HepG2 (cell line): ENCODE results near the gene NFYB. TPM values are rescaled to one million over a fixed set of nuclear protein-coding genes. Genes with fewer than 3 reads are reported as not detected.

Source experiments
- E2F2 ChIP-seq: sonication (generic); formaldehyde crosslinking; IDR thresholded peaks from 2 replicates; pipeline ENCODE4 v1.4.0; 2020; ENCODE audit warnings: missing genetic modification reagents, borderline replicate concordance
- FOSL2 ChIP-seq: sonication (generic); formaldehyde crosslinking; IDR thresholded peaks from 2 replicates; pipeline ENCODE4 v1.4.0; 2020; ENCODE audit warnings: missing genetic modification reagents
- MAFG ChIP-seq: sonication (generic); formaldehyde crosslinking; IDR thresholded peaks from 2 replicates; pipeline ENCODE4 v1.5.1; 2020; ENCODE audit warnings: mild to moderate bottlenecking, missing genetic modification reagents
- MXD1 ChIP-seq: sonication (generic); formaldehyde crosslinking; IDR thresholded peaks from 2 replicates; pipeline ENCODE4 v1.4.0; 2020; ENCODE audit warnings: mild to moderate bottlenecking, missing genetic modification reagents
- NFATC3 ChIP-seq: sonication (generic); formaldehyde crosslinking; IDR thresholded peaks from 2 replicates; pipeline ENCODE4 v1.5.1; 2020; ENCODE audit warnings: mild to moderate bottlenecking, missing genetic modification reagents
- PAXIP1 ChIP-seq: sonication (generic); formaldehyde crosslinking; conservative IDR thresholded peaks from 2 replicates; pipeline ENCODE4 v1.4.0; 2020; ENCODE audit warnings: mild to moderate bottlenecking, missing genetic modification reagents, moderate library complexity
- SIX1 ChIP-seq: sonication (generic); formaldehyde crosslinking; IDR thresholded peaks from 2 replicates; pipeline ENCODE4 v1.4.0; 2020; ENCODE audit warnings: missing genetic modification reagents, borderline replicate concordance
- SSRP1 ChIP-seq: IDR thresholded peaks from 2 replicates; pipeline ENCODE4 v1.6.1; 2016; ENCODE audit warnings: control low read depth
- STAG1 ChIP-seq: sonication (generic); formaldehyde crosslinking; IDR thresholded peaks from 2 replicates; pipeline ENCODE4 v1.4.0; 2020; ENCODE audit warnings: missing genetic modification reagents
- TARDBP ChIP-seq: sonication (generic); formaldehyde crosslinking; IDR thresholded peaks from 2 replicates; pipeline ENCODE4 v1.8.0; 2022; ENCODE audit warnings: mild to moderate bottlenecking, missing genetic modification reagents
- TCF7 ChIP-seq: sonication (generic); IDR thresholded peaks from 2 replicates; pipeline ENCODE4 v1.6.1; 2016; ENCODE audit warnings: antibody characterized with exemption, low read depth
- TERF1 ChIP-seq: sonication (generic); formaldehyde crosslinking; IDR thresholded peaks from 2 replicates; pipeline ENCODE4 v1.8.0; 2022; ENCODE audit warnings: mild to moderate bottlenecking, missing genetic modification reagents, moderate library complexity
- ZBTB37 ChIP-seq: sonication (generic); formaldehyde crosslinking; IDR thresholded peaks from 2 replicates; pipeline ENCODE4 v1.4.0; 2020; ENCODE audit warnings: mild to moderate bottlenecking, missing genetic modification reagents
- ZNF136 ChIP-seq: sonication (generic); formaldehyde crosslinking; IDR thresholded peaks from 2 replicates; pipeline ENCODE4 v1.8.1; 2022; ENCODE audit warnings: low read depth, mild to moderate bottlenecking, moderate library complexity, missing genetic modification reagents
- ZNF205 ChIP-seq: IDR thresholded peaks from 2 replicates; pipeline ENCODE4 v1.6.1; 2018; ENCODE audit warnings: missing biosample characterization, missing genetic modification reagents
- ZNF263 ChIP-seq: sonication (generic); formaldehyde crosslinking; IDR thresholded peaks from 2 replicates; pipeline ENCODE4 v1.4.0; 2020; ENCODE audit warnings: missing genetic modification reagents
- ZNF264 ChIP-seq: sonication (generic); formaldehyde crosslinking; IDR thresholded peaks from 2 replicates; pipeline ENCODE4 v1.4.0; 2020; ENCODE audit warnings: missing genetic modification reagents
- ZNF660 ChIP-seq: sonication (generic); formaldehyde crosslinking; IDR thresholded peaks from 2 replicates; pipeline ENCODE4 v1.5.1; 2020; ENCODE audit warnings: mild to moderate bottlenecking, low read depth, missing genetic modification reagents, borderline replicate concordance
- ZNF879 ChIP-seq: sonication (generic); formaldehyde crosslinking; IDR thresholded peaks from 2 replicates; pipeline ENCODE4 v1.8.1; 2023; ENCODE audit warnings: missing genetic modification reagents
- ZXDC ChIP-seq: sonication (generic); formaldehyde crosslinking; IDR thresholded peaks from 2 replicates; pipeline ENCODE4 v1.5.0; 2020; ENCODE audit warnings: mild to moderate bottlenecking, missing genetic modification reagents
- polyA plus RNA-seq, 8 experiments: library from polyadenylated mRNA; depleted of rRNA in 3 of 8; stranded (reverse) in 7 of 8; unstranded in 1 of 8; fragments of >200 nt; fragmentation: Illumina TruSeq in 4 of 8; extraction: Trizol in 4 of 8; gene quantifications; 2 replicates each; pipeline versions ENCODE4 v1.2.1 to v1.2.3, GENCODE V29; 2011 to 2016; ENCODE audit warnings: low read depth in 4 of 8, missing spikeins in 1 of 8, mixed read lengths in 1 of 8; ENCODE audit not compliant: insufficient read depth in 1 of 8
- total RNA-seq, 5 experiments: library from RNA; depleted of rRNA; stranded (reverse); fragments of >200 nt; fragmentation: Illumina TruSeq; extraction: Trizol; gene quantifications; 2 replicates each; pipeline ENCODE4 v1.2.3, GENCODE V29; 2016; ENCODE audit warnings: low read depth in 1 of 5

Gene NFYB
- total and polyA plus RNA-seq, 2 of the 13 experiments (the other 11 are each of a cell fraction or from before 2014, with no cell fraction given) = 18.7 to 36.6 TPM

GRCh38 chr12:104131609-104132008, 6.4 kb downstream of the NFYB start (continued):
- peak; percentile 78 for TF ChIP-seq PAXIP1 (CRISPR knock-in tag)
- no peak for TF ChIP-seq ZXDC (CRISPR knock-in tag)
- no peak for TF ChIP-seq ZBTB37 (CRISPR knock-in tag)
- no peak for TF ChIP-seq ZNF879
- TF ChIP-seq ZNF136 (CRISPR knock-in tag) = no peak
- no peak for TF ChIP-seq TERF1 (CRISPR knock-in tag)
- no peak for TF ChIP-seq STAG1 (CRISPR knock-in tag)
- TF ChIP-seq ZNF205 (CRISPR knock-in tag) = peak; percentile 100
- no peak for TF ChIP-seq E2F2 (CRISPR knock-in tag)
- peak; percentile 61; the same call in 1 of the 2 replicates for TF ChIP-seq TARDBP
- no peak for TF ChIP-seq MXD1 (CRISPR knock-in tag)
- TF ChIP-seq MAFG (CRISPR knock-in tag) = no peak
- no peak for TF ChIP-seq SSRP1 (CRISPR knock-in tag)
- TF ChIP-seq ZNF263 = no peak
- peak; percentile 55 for TF ChIP-seq FOSL2 (CRISPR knock-in tag)
- no peak for TF ChIP-seq SIX1 (CRISPR knock-in tag)
- TF ChIP-seq ZNF264 (CRISPR knock-in tag) = no peak
- TF ChIP-seq ZNF660 (CRISPR knock-in tag) = no peak
- TF ChIP-seq NFATC3 (CRISPR knock-in tag) = no peak
- TF ChIP-seq TCF7 = no peak
